Smooth muscle cell of the brain vasculature (primary cell): Measurements from ENCODE around the gene VPS33A.
A peak's percentile ranks its signal among the peaks of the same experiment; 100 is the strongest.

ENCODE experiments used
- DNase-seq: peaks from one replicate; pipeline ENCODE4 v3.0.0-alpha.2; 2012; ENCODE audit warnings: low read depth, low spot score

The VPS33A gene

GRCh38 chr12:122250536-122250935 lies 15.8 kb downstream of the VPS33A start:
- DNase-seq: no peak

- no peak for DNase-seq
Observed at GRCh38 chr12:122250047-122250446, 16.2 kb downstream of the VPS33A start.

- DNase-seq: no peak
Observed at GRCh38 chr12:122245553-122245952, 20.7 kb downstream of the VPS33A start.

- DNase-seq: no peak
Observed at GRCh38 chr12:122244565-122245371, 21.5 kb downstream of the VPS33A start.

GRCh38 chr12:122243965-122244364 lies 22.3 kb downstream of the VPS33A start:
- DNase-seq: no peak

GRCh38 chr12:122238861-122239260 lies 27.4 kb downstream of the VPS33A start:
- no peak for DNase-seq

GRCh38 chr12:122235741-122236140 lies 30.6 kb downstream of the VPS33A start:
- no peak for DNase-seq

GRCh38 chr12:122232691-122233090 lies 33.6 kb downstream of the VPS33A start:
- no peak for DNase-seq

- DNase-seq: no peak
Observed at GRCh38 chr12:122230798-122231197, 35.5 kb downstream of the VPS33A start.

- no peak for DNase-seq
Observed at GRCh38 chr12:122228092-122228491, 38.2 kb downstream of the VPS33A start.

GRCh38 chr12:122227341-122227740 lies 39.0 kb downstream of the VPS33A start:
- no peak for DNase-seq

GRCh38 chr12:122226366-122227125 lies 39.7 kb downstream of the VPS33A start:
- no peak for DNase-seq

- DNase-seq: peak; percentile 98
Observed at GRCh38 chr12:122225683-122226365, 40.5 kb downstream of the VPS33A start, which contains the start of gene DIABLO. DIABLO (minus strand) TSS chr12:122226052; CDS start chr12:122226014, 38 bp downstream.

GRCh38 chr12:122216445-122216844 lies 49.8 kb downstream of the VPS33A start:
- no peak for DNase-seq

- no peak for DNase-seq
Observed at GRCh38 chr12:122215771-122216170, 50.5 kb downstream of the VPS33A start.

- DNase-seq: no peak
Observed at GRCh38 chr12:122208073-122208820, 58.0 kb downstream of the VPS33A start.

- DNase-seq: no peak
Observed at GRCh38 chr12:122207391-122207790, 58.9 kb downstream of the VPS33A start.

GRCh38 chr12:122206976-122207375 lies 59.3 kb downstream of the VPS33A start:
- no peak for DNase-seq

- no peak for DNase-seq
Observed at GRCh38 chr12:122206111-122206881, 60.0 kb downstream of the VPS33A start.

GRCh38 chr12:122205053-122205925 lies 61.0 kb downstream of the VPS33A start:
- DNase-seq: no peak
